ENCODE data around the gene RASSF4. TPM values are rescaled to one million over a fixed set of nuclear protein-coding genes. Genes with fewer than 3 reads are reported as not detected.

The RASSF4 gene
- total and polyA plus RNA-seq, 4 donors: 8.2 to 26.9 (median 12.4) TPM

GRCh38 chr10:44985175-44985681 lies 25.6 kb downstream of the RASSF4 start:
- Histone ChIP-seq H3K36me3 (ENCODE audit: control insufficient read depth in 4 of 4, insufficient read depth in 3 of 4, low read depth in 1 of 4, low read length in 3 of 4) (no peaks in the 10 kb centered on the region), H3K27me3 (ENCODE audit: control insufficient read depth in 4 of 4, insufficient read depth in 4 of 4, low read length in 3 of 4) (no peaks in the 10 kb centered on the region), H3K4me1 (ENCODE audit: control insufficient read depth in 4 of 4, insufficient read depth in 4 of 4, low read length in 3 of 4) (peaks cover 21 to 31% (median 31%) of the 10 kb centered on the region in 4 donors), H3K4me3 (ENCODE audit: low read depth in 1 of 3, low read length in 3 of 3) (no peak overlapping the region), H3K9ac (ENCODE audit: low read depth in 1 of 2, low read length in 2 of 2) (no peak overlapping the region), H3K9me3 (ENCODE audit: control insufficient read depth in 4 of 4, low read length in 3 of 4) (no peaks in the 10 kb centered on the region), H3K27ac (ENCODE audit: low read depth in 1 of 2, low read length in 2 of 2) (peak overlapping the region in 1 of 2 donors; percentile 20)
- TF ChIP-seq CTCF (IDR thresholded peaks at IDR 0.05; ENCODE audit: low read depth, low read length, missing input control) (no peak), SP1 (IDR thresholded peaks at IDR 0.05) (peak; percentile 26), RXRA (IDR thresholded peaks at IDR 0.05) (peak in 1 of 2 donors; percentile 27), RAD21 (IDR thresholded peaks at IDR 0.05) (no peak)
- 71% methylated on average over 9 of the region's 9 CpGs for WGBS
- no peak for DNase-seq (ENCODE audit: low spot score)

GRCh38 chr10:44986179-44986578 lies 26.6 kb downstream of the RASSF4 start:
- Histone ChIP-seq H3K4me3 (ENCODE audit: low read depth in 1 of 3, low read length in 3 of 3) (no peak overlapping the region), H3K36me3 (ENCODE audit: control insufficient read depth in 4 of 4, insufficient read depth in 3 of 4, low read depth in 1 of 4, low read length in 3 of 4) (no peaks in the 10 kb centered on the region), H3K9me3 (ENCODE audit: control insufficient read depth in 4 of 4, low read length in 3 of 4) (no peaks in the 10 kb centered on the region), H3K4me1 (ENCODE audit: control insufficient read depth in 4 of 4, insufficient read depth in 4 of 4, low read length in 3 of 4) (peaks cover 24 to 33% (median 31%) of the 10 kb centered on the region in 4 donors), H3K9ac (ENCODE audit: low read depth in 1 of 2, low read length in 2 of 2) (no peak overlapping the region), H3K27ac (ENCODE audit: low read depth in 1 of 2, low read length in 2 of 2) (no peak overlapping the region), H3K27me3 (ENCODE audit: control insufficient read depth in 4 of 4, insufficient read depth in 4 of 4, low read length in 3 of 4) (no peaks in the 10 kb centered on the region)
- TF ChIP-seq FOXA2 (IDR thresholded peaks at IDR 0.05): no peak
- TF ChIP-seq RAD21 (IDR thresholded peaks at IDR 0.05): no peak
- no peak for TF ChIP-seq ZBTB33 (IDR thresholded peaks at IDR 0.05)
- no peak for TF ChIP-seq JUND (IDR thresholded peaks at IDR 0.05)
- TF ChIP-seq TAF1 (conservative IDR thresholded peaks at IDR 0.05): no peak
- no peak for TF ChIP-seq NR2F2 (IDR thresholded peaks at IDR 0.05)
- no peak for TF ChIP-seq RXRA (IDR thresholded peaks at IDR 0.05)
- TF ChIP-seq HNF4A (conservative IDR thresholded peaks at IDR 0.05): no peak
- TF ChIP-seq MAX (IDR thresholded peaks at IDR 0.05): no peak
- no peak for TF ChIP-seq GABPA (IDR thresholded peaks at IDR 0.05 in 1 of 2, conservative IDR thresholded peaks at IDR 0.05 in 1 of 2)
- no peak for TF ChIP-seq ATF3 (IDR thresholded peaks at IDR 0.05)
- no peak for TF ChIP-seq HNF4G (IDR thresholded peaks at IDR 0.05)
- no peak for DNase-seq (ENCODE audit: low spot score)
- WGBS: 98% methylated on average over 3 of the region's 3 CpGs

- Histone ChIP-seq H3K36me3 (ENCODE audit: control insufficient read depth in 4 of 4, insufficient read depth in 3 of 4, low read depth in 1 of 4, low read length in 3 of 4) (no peaks in the 10 kb centered on the region), H3K4me3 (ENCODE audit: low read depth in 1 of 3, low read length in 3 of 3) (no peak overlapping the region), H3K9me3 (ENCODE audit: control insufficient read depth in 4 of 4, low read length in 3 of 4) (no peaks in the 10 kb centered on the region), H3K9ac (ENCODE audit: low read depth in 1 of 2, low read length in 2 of 2) (no peak overlapping the region), H3K4me1 (ENCODE audit: control insufficient read depth in 4 of 4, insufficient read depth in 4 of 4, low read length in 3 of 4) (peaks cover 24 to 31% (median 30%) of the 10 kb centered on the region in 4 donors), H3K27ac (ENCODE audit: low read depth in 1 of 2, low read length in 2 of 2) (no peak overlapping the region), H3K27me3 (ENCODE audit: control insufficient read depth in 4 of 4, insufficient read depth in 4 of 4, low read length in 3 of 4) (no peaks in the 10 kb centered on the region)
- TF ChIP-seq REST (IDR thresholded peaks at IDR 0.05) (no peak), NR2F2 (IDR thresholded peaks at IDR 0.05) (peak; percentile 35)
- no peak for DNase-seq (ENCODE audit: low spot score)
- WGBS: 74% methylated on average over 3 of the region's 3 CpGs
Observed at GRCh38 chr10:44986670-44987069, 27.1 kb downstream of the RASSF4 start.
